ENCODE results near the gene WNT8B. TPM values are rescaled to one million over a fixed set of nuclear protein-coding genes. Genes with fewer than 3 reads are reported as not detected.

Gene WNT8B
- total and polyA plus RNA-seq, 7 donors, result 0.06 TPM; not detected in 6

GRCh38 chr10:100490531-100490930, 27.7 kb downstream of the WNT8B start:
- 94% methylated on average over 2 of the region's 2 CpGs for WGBS, 2 donors
- H3K27ac ChIP-seq, result no peak overlapping the region
- H3K9me3 ChIP-seq, result no peaks in the 10 kb centered on the region
- intact Hi-C loops (cut with DNase I), result no loop called here
- no peak for DNase-seq
- H3K36me3 ChIP-seq, result peaks cover 0 to 90% (median 35%) of the 10 kb centered on the region in 4 donors
- H3K4me1 ChIP-seq, result no peaks in the 10 kb centered on the region
- TF ChIP-seq CTCF (IDR thresholded peaks at IDR 0.05) (no peak), EP300 (IDR thresholded peaks at IDR 0.05) (no peak), POLR2AphosphoS5 (IDR thresholded peaks at IDR 0.05) (no peak)
- H3K4me3 ChIP-seq, result no peak overlapping the region
- no peaks in the 10 kb centered on the region for H3K27me3 ChIP-seq

GRCh38 chr10:100496567-100496966, 33.8 kb downstream of the WNT8B start:
- no peak overlapping the region for H3K27ac ChIP-seq
- WGBS, 2 donors, result 87 to 94% methylated on average over 2 of the region's 2 CpGs
- no peak overlapping the region for H3K4me3 ChIP-seq
- TF ChIP-seq CTCF (IDR thresholded peaks at IDR 0.05) (no peak), EP300 (IDR thresholded peaks at IDR 0.05) (no peak), POLR2AphosphoS5 (IDR thresholded peaks at IDR 0.05) (no peak), POLR2A (IDR thresholded peaks at IDR 0.05) (no peak)
- DNase-seq, result no peak
- intact Hi-C loops (cut with DNase I), result no loop called here
- no peaks in the 10 kb centered on the region for H3K27me3 ChIP-seq
- H3K36me3 ChIP-seq, result peaks cover 14 to 96% (median 37%) of the 10 kb centered on the region in 4 donors
- no peaks in the 10 kb centered on the region for H3K9me3 ChIP-seq
- no peaks in the 10 kb centered on the region for H3K4me1 ChIP-seq

- WGBS, 2 donors, result 98% methylated on average over 4 of the region's 4 CpGs
- Histone ChIP-seq H3K27me3 (no peaks in the 10 kb centered on the region), H3K4me1 (no peaks in the 10 kb centered on the region), H3K4me3 (no peak overlapping the region), H3K36me3 (peaks cover 14 to 97% (median 41%) of the 10 kb centered on the region in 4 donors), H3K27ac (no peak overlapping the region), H3K9me3 (no peaks in the 10 kb centered on the region)
- TF ChIP-seq POLR2A (IDR thresholded peaks at IDR 0.05) (no peak), CTCF (IDR thresholded peaks at IDR 0.05) (no peak), POLR2AphosphoS5 (IDR thresholded peaks at IDR 0.05) (no peak), EP300 (IDR thresholded peaks at IDR 0.05) (no peak)
- DNase-seq, result no peak
- intact Hi-C loops (cut with DNase I), result no loop called here
Measured at GRCh38 chr10:100498059-100498458, 35.2 kb downstream of the WNT8B start.

GRCh38 chr10:100501423-100501822, 38.6 kb downstream of the WNT8B start:
- intact Hi-C loops (cut with DNase I), result no loop called here

More at GRCh38 chr10:100501423-100501822, 38.6 kb downstream of the WNT8B start:
- H3K36me3 ChIP-seq, result peaks cover 13 to 93% (median 41%) of the 10 kb centered on the region in 4 donors
- H3K9me3 ChIP-seq, result no peaks in the 10 kb centered on the region
- H3K4me1 ChIP-seq, result no peaks in the 10 kb centered on the region
- no peak overlapping the region for H3K4me3 ChIP-seq
- no peaks in the 10 kb centered on the region for H3K27me3 ChIP-seq
- TF ChIP-seq CTCF (IDR thresholded peaks at IDR 0.05) (no peak), POLR2AphosphoS5 (IDR thresholded peaks at IDR 0.05) (no peak), POLR2A (IDR thresholded peaks at IDR 0.05) (no peak), EP300 (IDR thresholded peaks at IDR 0.05) (no peak)
- H3K27ac ChIP-seq, result no peak overlapping the region
- no peak for DNase-seq
